GM19452 (cell line): ENCODE results near the gene CACNA1I.
A peak's percentile ranks its signal among the peaks of the same experiment; 100 is the strongest.
"Not testable (repeated sequence)": the region's sequence is repeated elsewhere in the genome, so short reads cannot be mapped to it uniquely, and the experiment has no call there.

Experiments
- ATAC-seq: cut with Tn5 transposase; IDR thresholded peaks from one replicate; pipeline ENCODE4 v1.9.1; 2021; ENCODE audit not compliant: unreplicated experiment

The CACNA1I gene

GRCh38 chr22:39570665-39571064 lies at the start of gene CACNA1I:
CACNA1I (plus strand) TSS chr22:39570753; CDS start chr22:39570753, 0 bp downstream.
- ATAC-seq: no peak

GRCh38 chr22:39521106-39521885 lies 49.3 kb upstream of the CACNA1I start:
- ATAC-seq: not testable (repeated sequence)

GRCh38 chr22:39522091-39522490 lies 48.5 kb upstream of the CACNA1I start:
- not testable (repeated sequence) for ATAC-seq

DNA sequence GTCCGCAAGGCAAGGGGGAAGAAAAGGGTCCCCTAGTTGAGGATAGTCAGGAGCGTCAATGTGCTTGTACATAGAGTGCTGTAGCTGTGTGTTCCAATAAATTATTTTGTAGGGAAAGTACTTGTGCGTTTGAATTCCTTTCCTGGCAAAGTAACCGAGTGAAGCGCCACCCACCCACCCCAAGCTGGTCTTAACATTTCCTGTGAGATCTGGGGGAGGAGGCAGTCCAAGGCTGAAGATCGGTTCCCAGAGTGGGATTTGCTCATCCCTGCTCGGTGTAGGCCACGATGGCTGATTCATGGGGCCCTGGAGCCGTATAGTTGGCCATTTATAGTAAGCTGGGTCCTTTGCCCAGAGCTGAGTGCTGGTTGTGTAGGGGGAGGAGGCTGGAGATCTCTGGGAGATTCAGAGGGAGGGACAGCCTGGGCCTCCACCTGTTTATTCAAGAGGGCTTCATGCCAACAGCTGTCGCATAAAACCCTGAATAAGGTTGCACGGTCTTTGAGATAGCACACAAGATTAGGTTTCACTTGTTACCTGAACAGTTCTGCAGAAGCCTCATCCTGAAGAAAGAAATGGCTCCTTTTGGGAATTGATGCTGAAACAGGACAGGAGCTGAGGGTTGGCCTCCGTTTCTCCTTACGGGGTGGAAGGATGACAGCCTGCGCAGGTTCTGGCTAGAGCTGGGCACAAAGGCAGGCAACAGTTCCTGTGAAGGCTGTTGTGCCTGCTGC lies 47.8 kb upstream of the CACNA1I start:
- ATAC-seq: no peak

DNA sequence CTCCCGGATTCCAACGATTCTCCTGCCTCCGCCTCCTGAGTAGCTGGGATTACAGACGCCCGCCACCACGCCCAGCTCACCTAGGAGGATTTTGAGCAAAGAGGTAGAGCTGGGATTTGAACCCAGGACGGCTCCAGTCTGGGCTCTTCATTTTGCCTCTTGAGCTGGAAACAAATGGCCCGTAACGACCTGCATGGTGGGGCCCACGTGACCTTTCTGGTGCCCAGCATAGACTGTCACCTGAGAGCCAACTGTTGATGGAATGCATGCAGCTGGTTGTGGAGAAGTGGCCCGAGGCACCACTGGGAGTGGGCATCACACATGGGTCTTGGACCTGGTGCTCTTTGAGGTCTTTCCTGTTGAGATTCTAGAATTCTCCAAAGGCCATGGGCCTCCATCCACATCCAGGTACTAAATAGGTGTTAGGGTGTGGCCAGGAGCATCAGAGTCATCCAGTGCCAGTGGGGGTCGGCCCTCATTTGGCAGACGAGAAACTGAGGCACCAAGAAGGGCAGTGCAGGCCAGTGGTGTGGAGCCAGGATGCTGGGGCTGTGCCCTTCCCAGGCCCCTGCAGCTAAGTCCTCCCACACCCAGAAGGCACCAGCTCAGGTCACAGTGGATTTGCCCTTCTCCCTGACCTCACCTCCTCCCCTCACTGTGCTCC lies 46.3 kb upstream of the CACNA1I start:
- ATAC-seq: no peak

- no peak for ATAC-seq
These were observed 45.5 kb upstream of the CACNA1I start for GRCh38 chr22:39524753-39525657.

DNA sequence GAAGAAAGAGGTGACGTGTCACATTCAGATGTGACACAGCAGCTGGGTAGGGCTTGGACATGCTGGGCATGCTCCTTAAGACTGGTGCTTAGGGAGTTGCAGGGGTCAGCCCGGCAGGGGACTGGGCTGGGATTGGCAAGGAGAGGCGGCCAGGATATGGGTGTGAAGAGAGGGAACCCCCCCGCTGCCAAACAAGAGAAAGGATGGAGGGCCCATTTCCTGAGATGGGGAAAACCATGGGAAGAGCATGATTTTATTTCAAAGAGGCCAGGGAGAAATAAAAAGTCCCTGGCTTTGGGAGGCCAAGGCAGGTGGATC lies 44.9 kb upstream of the CACNA1I start:
- ATAC-seq: no peak

GRCh38 chr22:39526736-39527171 lies 43.8 kb upstream of the CACNA1I start:
- ATAC-seq: no peak

- ATAC-seq: no peak
These were observed 43.0 kb upstream of the CACNA1I start for GRCh38 chr22:39527481-39527961.

GRCh38 chr22:39528080-39528661 lies 42.4 kb upstream of the CACNA1I start:
- ATAC-seq: no peak

- ATAC-seq: no peak
These were observed 41.7 kb upstream of the CACNA1I start for GRCh38 chr22:39528681-39529486.

DNA sequence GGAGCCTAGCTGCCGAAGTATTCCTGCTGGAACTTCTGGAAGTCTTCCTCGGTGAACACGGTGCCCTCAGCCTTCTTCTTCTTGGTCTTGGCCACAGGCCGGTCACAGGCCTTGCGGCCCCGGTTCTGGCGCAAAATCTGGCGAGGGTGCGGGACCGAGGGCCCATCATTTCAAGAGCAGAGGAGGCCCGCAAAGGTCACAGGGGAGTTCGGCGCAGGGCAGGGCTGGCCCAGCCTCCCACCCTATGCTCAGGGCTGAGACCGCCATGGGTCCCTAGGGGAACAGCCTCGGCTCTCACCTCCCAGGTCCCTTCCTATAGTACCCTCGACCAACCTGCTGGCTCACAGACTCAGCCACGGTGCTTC lies 41.1 kb upstream of the CACNA1I start:
- ATAC-seq: no peak

DNA sequence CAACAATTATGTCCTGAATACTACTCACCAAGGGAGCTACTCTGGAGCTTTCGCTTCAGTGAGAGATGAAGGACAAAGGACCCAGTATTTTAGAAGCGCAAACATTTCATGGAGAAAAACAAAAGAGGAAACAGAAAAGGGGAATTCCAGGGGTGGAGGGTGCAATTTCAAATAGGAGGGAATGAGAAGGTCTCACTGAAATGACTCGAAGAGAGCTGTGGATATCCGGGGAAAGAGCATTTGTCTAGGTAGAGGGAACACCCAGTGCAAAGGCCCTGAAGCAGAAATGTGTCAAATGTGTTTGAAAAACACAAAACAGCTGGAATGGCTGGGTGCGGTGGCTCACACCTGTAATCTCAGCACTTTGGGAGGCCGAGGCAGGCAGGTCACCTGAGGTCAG lies 40.4 kb upstream of the CACNA1I start:
- no peak for ATAC-seq

- ATAC-seq: no peak
These were observed 39.7 kb upstream of the CACNA1I start for GRCh38 chr22:39530692-39531331.

DNA sequence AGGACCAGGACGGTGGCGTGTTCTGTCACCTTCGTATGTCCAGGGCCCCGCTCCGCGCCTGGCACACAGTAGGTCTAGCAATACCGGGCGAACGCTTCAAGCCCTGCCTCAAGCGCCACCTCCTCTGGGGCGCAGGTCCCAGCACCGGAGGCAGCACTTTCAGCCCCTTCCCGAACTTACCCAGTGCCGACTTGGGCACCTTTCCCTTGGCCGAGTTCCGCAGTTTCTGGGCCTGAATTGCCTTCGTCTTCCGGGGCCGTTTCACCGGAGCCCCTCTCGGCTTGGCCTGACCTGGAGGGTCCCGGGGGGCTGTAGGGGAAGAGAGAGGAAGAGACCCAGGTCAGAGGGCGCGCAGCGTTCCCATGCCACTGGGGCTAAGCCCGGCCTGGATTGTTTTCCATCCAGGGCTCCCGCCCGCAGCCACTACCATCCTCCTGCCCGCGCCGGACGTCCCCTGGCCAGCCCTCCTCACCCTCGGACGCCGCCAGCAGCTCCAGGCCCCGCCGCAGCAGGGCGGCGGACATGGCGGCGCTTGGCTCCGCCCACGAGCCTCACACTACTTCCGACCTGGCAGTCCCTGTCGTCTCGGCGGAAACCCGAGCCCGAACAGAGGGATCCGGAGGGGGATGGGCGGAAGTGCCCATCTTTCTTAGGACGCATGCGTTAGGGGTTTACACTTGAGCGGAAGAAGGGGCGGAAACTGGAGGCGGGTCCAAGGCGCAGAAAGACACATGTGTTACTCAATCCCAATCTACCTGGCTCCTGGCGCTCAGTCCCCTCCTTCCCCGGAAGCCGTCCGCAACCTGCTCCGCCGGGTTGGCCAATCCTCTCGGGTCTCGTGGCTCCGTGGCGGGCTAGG lies 38.1 kb upstream of the CACNA1I start, which contains the start of gene RPS19BP1:
TSS of gene RPS19BP1 (minus strand) at position 534 of the 859 bp plus-strand sequence. CDS start at position 524, 10 bp downstream.
- peak; percentile 71 for ATAC-seq

GRCh38 chr22:39534092-39534506 lies 36.5 kb upstream of the CACNA1I start:
- ATAC-seq: no peak

GRCh38 chr22:39534591-39535356 lies 35.8 kb upstream of the CACNA1I start:
- no peak for ATAC-seq
